ENCODE data around the gene AJAP1. TPM values are rescaled to one million over a fixed set of nuclear protein-coding genes. Genes with fewer than 3 reads are reported as not detected.
A peak's percentile ranks its signal among the peaks of the same experiment; 100 is the strongest.

Gene AJAP1
- total and polyA plus RNA-seq, 2 experiments from 2014 or later, result not detected

DNA sequence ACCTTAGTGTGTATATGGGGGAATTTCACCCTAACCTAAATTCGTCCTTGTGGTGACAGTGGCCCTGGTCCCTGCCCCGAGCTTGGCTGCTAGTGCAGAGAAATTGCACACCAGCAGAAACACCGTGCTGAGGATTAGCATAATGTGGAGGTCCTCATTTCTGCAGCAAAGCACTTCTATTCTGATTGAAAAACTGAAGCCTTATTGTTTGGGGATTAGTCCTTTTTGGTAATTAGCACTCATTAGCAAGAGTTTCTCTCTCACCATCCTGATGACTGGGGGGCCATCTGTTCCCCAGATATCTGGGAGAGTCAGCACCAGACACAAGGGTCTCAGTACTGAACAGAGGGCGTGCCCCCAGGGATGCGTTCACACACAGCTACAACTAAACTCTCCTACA is 55.2 kb downstream of the AJAP1 start:
- Mint-ChIP-seq H3K4me1 (peaks cover 38% of the 10 kb centered on the region), H3K4me3 (peak overlapping the region; percentile 25; the same call in 1 of the 3 replicates), H3K27ac (no peak overlapping the region), H3K36me3 (ENCODE audit: low read depth) (0 out of 3 replicates have a peak, but pooled peaks cover 7% of the 10 kb centered on the region), H3K9me3 (peaks cover 2% of the 10 kb centered on the region; the same call in 1 of the 3 replicates), H3K27me3 (ENCODE audit: insufficient read depth, low read depth, poor library complexity) (peaks cover 29% of the 10 kb centered on the region)
- no peaks in the 10 kb centered on the region for H3K27me3 ChIP-seq (ENCODE audit: insufficient read depth)
- H3K27ac ChIP-seq (ENCODE audit: low read depth), result no peak overlapping the region
- no peak overlapping the region for H3K4me2 ChIP-seq
- H4K20me1 ChIP-seq (replicated peaks; ENCODE audit: insufficient read depth), result no peaks in the 10 kb centered on the region
- no peak overlapping the region for H2AFZ ChIP-seq
- ATAC-seq (no peak), DNase-seq (ENCODE audit: low spot score) (no peak)
- H3K79me2 ChIP-seq (replicated peaks; ENCODE audit: insufficient read depth), result no peaks in the 10 kb centered on the region
- no peaks in the 10 kb centered on the region for H3F3A ChIP-seq (replicated peaks; ENCODE audit: low read depth)
- no peak for TF ChIP-seq ZNF462 (CRISPR knock-in tag; IDR thresholded peaks at IDR 0.05)
- no peak overlapping the region for H3K4me3 ChIP-seq
- no peaks in the 10 kb centered on the region for H3K36me3 ChIP-seq (ENCODE audit: insufficient read depth)
- no peaks in the 10 kb centered on the region for H3K4me1 ChIP-seq (ENCODE audit: insufficient read depth)
- H3K9me2 ChIP-seq (ENCODE audit: insufficient read depth), result no peaks in the 10 kb centered on the region

GRCh38 chr1:4710592-4711415 is 56.4 kb downstream of the AJAP1 start:
- no peak for DNase-seq (ENCODE audit: low spot score)
- Histone ChIP-seq H3K27ac (ENCODE audit: low read depth) (no peak overlapping the region), H3K4me3 (no peak overlapping the region), H2AFZ (no peak overlapping the region), H4K20me1 (replicated peaks; ENCODE audit: insufficient read depth) (no peaks in the 10 kb centered on the region), H3K36me3 (ENCODE audit: insufficient read depth) (no peaks in the 10 kb centered on the region), H3F3A (replicated peaks; ENCODE audit: low read depth) (no peaks in the 10 kb centered on the region), H3K4me1 (ENCODE audit: insufficient read depth) (no peaks in the 10 kb centered on the region), H3K79me2 (replicated peaks; ENCODE audit: insufficient read depth) (no peaks in the 10 kb centered on the region), H3K27me3 (ENCODE audit: insufficient read depth) (no peaks in the 10 kb centered on the region), H3K4me2 (no peak overlapping the region), H3K9me2 (ENCODE audit: insufficient read depth) (no peaks in the 10 kb centered on the region)
- Mint-ChIP-seq H3K4me3 (peak overlapping the region; percentile 71), H3K4me1 (peaks cover 42% of the 10 kb centered on the region), H3K27me3 (ENCODE audit: insufficient read depth, low read depth, poor library complexity) (peaks cover 29% of the 10 kb centered on the region), H3K36me3 (ENCODE audit: low read depth) (peaks cover 19% of the 10 kb centered on the region), H3K27ac (no peak overlapping the region), H3K9me3 (peaks cover 6% of the 10 kb centered on the region; the same call in 2 of the 3 replicates)
- peak; percentile 81 for ATAC-seq
- TF ChIP-seq NANOG (IDR thresholded peaks at IDR 0.05; ENCODE audit: borderline replicate concordance), result no peak
- no peak for TF ChIP-seq JUNB (IDR thresholded peaks at IDR 0.05; ENCODE audit: unreplicated experiment)
- TF ChIP-seq, protein P1, sequence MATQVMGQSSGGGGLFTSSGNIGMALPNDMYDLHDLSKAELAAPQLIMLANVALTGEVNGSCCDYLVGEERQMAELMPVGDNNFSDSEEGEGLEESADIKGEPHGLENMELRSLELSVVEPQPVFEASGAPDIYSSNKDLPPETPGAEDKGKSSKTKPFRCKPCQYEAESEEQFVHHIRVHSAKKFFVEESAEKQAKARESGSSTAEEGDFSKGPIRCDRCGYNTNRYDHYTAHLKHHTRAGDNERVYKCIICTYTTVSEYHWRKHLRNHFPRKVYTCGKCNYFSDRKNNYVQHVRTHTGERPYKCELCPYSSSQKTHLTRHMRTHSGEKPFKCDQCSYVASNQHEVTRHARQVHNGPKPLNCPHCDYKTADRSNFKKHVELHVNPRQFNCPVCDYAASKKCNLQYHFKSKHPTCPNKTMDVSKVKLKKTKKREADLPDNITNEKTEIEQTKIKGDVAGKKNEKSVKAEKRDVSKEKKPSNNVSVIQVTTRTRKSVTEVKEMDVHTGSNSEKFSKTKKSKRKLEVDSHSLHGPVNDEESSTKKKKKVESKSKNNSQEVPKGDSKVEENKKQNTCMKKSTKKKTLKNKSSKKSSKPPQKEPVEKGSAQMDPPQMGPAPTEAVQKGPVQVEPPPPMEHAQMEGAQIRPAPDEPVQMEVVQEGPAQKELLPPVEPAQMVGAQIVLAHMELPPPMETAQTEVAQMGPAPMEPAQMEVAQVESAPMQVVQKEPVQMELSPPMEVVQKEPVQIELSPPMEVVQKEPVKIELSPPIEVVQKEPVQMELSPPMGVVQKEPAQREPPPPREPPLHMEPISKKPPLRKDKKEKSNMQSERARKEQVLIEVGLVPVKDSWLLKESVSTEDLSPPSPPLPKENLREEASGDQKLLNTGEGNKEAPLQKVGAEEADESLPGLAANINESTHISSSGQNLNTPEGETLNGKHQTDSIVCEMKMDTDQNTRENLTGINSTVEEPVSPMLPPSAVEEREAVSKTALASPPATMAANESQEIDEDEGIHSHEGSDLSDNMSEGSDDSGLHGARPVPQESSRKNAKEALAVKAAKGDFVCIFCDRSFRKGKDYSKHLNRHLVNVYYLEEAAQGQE (IDR thresholded peaks at IDR 0.05; ENCODE audit: unreplicated experiment), result no peak
- no peak for TF ChIP-seq ZNF114 (CRISPR knock-in tag; IDR thresholded peaks at IDR 0.05)
- no peak for TF ChIP-seq ETS1 (IDR thresholded peaks at IDR 0.05)
- no peak for TF ChIP-seq EZH2phosphoT487 (IDR thresholded peaks at IDR 0.05; ENCODE audit: unreplicated experiment)
- no peak for TF ChIP-seq CREB1 (CRISPR knock-in tag; IDR thresholded peaks at IDR 0.05; ENCODE audit: low read depth)

Data from GM23338 (cell line).